Upper lobe of left lung (tissue), 4 donors: ENCODE results near the gene PLS3.

Experiments
- POLR2A ChIP-seq, 4 donors: fragments of 450-650 bp; IDR thresholded peaks; one replicate each; pipeline ENCODE4 v1.5.1; 2016 to 2017; ENCODE audit warnings: antibody characterized with exemption in 4 of 4, mild to moderate bottlenecking in 2 of 4
- POLR2AphosphoS5 ChIP-seq, 2 donors: sonication (generic); formaldehyde crosslinking; IDR thresholded peaks; one replicate each; pipeline ENCODE4 v1.5.1; 2017; ENCODE audit warnings: antibody characterized with exemption in 2 of 2
- TF ChIP-seq, protein P1 (sequence below), 6 experiments: fragments of 450-650 bp in 4 of 6; fragments of 200-600 bp in 2 of 6; sonication (generic) in 2 of 6; IDR thresholded peaks; one replicate each; pipeline ENCODE4 v1.5.1; 2016 to 2019; ENCODE audit warnings: antibody characterized with exemption in 6 of 6

DNA sequence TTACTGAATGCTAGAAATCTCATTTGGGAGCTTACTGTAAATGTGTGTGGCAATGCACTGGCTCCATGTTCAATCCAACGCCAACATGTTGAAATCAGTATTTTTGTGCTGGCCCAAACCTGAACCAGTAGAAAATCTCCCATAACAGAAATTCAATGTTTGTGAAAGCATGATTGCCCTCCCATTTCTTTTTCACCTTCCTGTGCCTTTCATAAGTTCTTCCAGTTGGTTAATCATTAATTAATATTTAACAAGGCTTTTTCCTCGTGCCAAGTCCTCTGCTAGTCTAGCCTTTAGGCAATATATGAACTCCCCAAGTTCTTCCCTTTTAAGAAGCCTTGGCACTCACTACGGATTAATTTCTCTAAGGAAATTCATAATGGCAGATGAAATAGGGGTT, 1.3 kb upstream of the PLS3 start:
- TF ChIP-seq, protein P1, sequence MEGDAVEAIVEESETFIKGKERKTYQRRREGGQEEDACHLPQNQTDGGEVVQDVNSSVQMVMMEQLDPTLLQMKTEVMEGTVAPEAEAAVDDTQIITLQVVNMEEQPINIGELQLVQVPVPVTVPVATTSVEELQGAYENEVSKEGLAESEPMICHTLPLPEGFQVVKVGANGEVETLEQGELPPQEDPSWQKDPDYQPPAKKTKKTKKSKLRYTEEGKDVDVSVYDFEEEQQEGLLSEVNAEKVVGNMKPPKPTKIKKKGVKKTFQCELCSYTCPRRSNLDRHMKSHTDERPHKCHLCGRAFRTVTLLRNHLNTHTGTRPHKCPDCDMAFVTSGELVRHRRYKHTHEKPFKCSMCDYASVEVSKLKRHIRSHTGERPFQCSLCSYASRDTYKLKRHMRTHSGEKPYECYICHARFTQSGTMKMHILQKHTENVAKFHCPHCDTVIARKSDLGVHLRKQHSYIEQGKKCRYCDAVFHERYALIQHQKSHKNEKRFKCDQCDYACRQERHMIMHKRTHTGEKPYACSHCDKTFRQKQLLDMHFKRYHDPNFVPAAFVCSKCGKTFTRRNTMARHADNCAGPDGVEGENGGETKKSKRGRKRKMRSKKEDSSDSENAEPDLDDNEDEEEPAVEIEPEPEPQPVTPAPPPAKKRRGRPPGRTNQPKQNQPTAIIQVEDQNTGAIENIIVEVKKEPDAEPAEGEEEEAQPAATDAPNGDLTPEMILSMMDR (IDR thresholded peaks at IDR 0.05), result no peak
- TF ChIP-seq POLR2AphosphoS5 (IDR thresholded peaks at IDR 0.05) (no peak), POLR2A (IDR thresholded peaks at IDR 0.05) (no peak)
